ENCODE results near the gene OR2T2.
"Not testable (repeated sequence)": the region's sequence is repeated elsewhere in the genome, so short reads cannot be mapped to it uniquely, and the experiment has no call there.

OR2T2 gene

GRCh38 chr1:248449821-248450465 is 4.5 kb downstream of the OR2T2 start:
- in situ Hi-C loops (cut with MboI; ENCODE audit: low sequenced_read_pairs) = not testable (repeated sequence)

- in situ Hi-C loops (cut with MboI; ENCODE audit: low sequenced_read_pairs) = not testable (repeated sequence)
These were observed 5.2 kb downstream of the OR2T2 start for GRCh38 chr1:248450466-248451145.

DNA sequence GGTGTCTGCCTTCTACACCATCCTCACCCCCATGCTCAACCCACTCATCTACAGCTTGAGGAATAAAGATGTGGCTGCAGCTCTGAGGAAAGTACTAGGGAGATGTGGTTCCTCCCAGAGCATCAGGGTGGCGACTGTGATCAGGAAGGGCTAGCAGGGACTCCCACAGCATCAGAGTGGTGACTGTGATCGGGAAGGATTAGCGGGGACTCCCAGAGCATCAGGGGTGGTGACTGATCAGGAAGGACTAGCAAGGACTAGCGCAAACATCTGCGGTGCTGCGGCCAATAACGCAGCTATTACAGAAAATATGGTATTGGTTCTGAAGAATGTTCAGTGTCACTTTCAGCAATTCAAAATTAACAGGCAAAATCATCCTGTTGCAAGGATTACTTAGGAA is 8.2 kb downstream of the OR2T2 start:
- in situ Hi-C loops (cut with MboI; ENCODE audit: low sequenced_read_pairs) = not testable (repeated sequence)

DNA sequence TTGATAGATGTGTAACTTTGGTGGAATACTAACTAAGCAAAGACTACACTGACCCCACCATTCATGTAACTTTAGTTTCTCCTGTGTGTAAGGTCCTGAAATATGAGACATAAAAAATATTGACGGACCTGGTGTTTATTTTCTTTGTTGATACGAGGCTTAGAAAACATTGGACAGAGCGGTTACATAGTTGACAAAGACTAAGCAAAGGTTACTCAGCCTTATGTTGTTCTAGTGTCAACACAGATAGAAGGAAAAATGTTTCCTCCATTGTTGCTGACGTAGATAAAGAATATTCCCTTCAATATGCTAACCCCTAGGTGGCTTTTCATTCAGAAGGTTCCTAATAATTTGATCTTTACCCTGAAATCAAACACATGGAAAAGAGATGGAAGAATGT is 9.6 kb downstream of the OR2T2 start:
- in situ Hi-C loops (cut with MboI; ENCODE audit: low sequenced_read_pairs) = not testable (repeated sequence)

DNA sequence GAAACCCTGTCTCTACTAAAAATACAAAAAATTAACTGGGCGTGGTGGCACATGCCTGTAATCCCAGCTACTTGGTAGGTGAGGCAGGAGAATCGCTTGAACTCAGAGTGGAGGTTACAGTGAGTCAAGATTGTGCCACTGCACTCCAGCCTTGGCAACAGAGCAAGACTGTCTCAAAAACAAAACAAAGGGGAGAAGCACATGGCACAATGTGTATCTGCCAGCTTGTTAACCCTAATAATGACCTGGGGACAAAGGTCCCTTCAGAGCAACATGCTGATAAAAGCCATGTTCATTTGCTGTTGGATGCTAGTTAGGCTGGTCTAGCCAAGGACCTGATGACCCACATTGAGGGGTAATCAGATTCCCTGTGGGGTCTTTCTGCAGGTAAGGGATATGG is 11.2 kb downstream of the OR2T2 start:
- in situ Hi-C loops (cut with MboI; ENCODE audit: low sequenced_read_pairs) = not testable (repeated sequence)

DNA sequence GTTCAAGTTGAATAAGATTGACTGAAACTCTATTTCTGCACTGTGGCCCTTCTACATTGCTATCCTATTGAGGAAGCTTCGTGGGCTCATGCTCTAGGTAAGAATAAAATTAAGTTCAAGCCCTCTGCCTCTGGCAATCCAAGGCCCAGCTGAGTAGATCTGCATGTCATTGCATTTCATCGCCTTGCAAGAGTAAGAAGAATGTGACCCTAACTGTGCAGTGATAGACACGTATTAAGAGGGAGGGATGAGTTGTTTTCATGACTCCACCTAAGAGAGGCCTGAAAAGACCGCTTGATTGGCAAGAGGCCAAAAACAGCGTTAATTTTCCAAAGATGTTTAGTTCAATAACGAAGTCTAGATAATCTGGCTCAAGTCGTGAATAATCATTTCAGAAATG is 13.7 kb downstream of the OR2T2 start:
- in situ Hi-C loops (cut with MboI; ENCODE audit: low sequenced_read_pairs) = not testable (repeated sequence)

DNA sequence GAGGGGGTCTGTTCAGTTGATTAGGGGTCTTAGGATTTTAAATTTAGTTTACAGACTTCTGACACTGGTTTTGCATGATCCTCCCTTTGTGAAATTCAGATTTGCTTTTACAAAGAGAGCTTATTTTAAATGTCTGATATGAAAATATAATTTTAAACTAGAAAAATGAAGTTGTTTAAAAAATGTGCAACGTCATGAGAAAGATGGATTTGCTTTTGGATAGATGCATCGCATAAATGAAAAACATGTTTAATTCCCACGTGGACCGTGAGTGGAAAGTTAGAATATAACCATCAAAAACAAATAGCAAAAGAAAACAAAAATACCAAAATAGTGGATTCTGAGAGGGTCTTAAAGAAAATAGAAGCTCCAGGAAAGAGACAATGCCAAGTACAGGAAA is 25.7 kb downstream of the OR2T2 start:
- in situ Hi-C loops (cut with MboI; ENCODE audit: low sequenced_read_pairs) = no loop called here

DNA sequence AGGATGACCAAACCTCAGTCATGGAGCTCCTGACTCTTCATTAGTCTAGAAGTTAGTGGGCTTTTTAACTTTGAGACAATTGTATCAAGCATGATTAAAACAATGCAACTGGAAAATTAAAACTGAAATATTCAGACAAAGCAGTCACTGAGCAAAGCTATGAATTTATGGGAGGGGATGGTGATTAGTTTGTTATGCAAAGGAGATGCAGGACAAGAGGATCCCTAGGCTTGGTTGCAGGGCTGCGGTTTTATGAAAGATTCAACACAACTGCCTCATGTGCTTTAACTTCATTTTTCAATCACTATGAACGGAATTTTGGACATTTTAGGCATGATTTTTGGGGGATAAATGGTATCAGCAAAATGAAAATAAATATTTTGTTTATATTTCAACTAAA is 26.7 kb downstream of the OR2T2 start:
- in situ Hi-C loops (cut with MboI; ENCODE audit: low sequenced_read_pairs) = not testable (repeated sequence)

DNA sequence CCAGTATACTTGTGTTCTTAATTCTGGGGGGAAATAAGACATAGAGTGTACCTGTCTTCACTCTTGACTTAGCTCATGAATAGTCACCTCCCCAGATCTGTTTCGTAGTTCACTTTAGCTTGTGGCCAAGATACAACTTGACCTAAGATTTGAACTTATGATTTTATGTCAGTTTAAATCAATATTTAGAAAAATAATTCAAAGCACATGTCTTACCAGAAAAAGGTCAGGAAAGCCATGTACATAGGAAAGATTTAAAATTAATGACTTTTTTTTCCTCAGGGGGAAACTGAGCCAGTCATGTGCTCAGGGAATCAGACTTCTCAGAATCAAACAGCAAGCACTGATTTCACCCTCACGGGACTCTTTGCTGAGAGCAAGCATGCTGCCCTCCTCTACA is 27.6 kb downstream of the OR2T2 start, which contains the start of gene OR2T3:
TSS of gene OR2T3 (plus strand) at position 301 of the 400 bp plus-strand sequence. CDS start at position 301, 0 bp downstream.
- in situ Hi-C loops (cut with MboI; ENCODE audit: low sequenced_read_pairs) = not testable (repeated sequence)

DNA sequence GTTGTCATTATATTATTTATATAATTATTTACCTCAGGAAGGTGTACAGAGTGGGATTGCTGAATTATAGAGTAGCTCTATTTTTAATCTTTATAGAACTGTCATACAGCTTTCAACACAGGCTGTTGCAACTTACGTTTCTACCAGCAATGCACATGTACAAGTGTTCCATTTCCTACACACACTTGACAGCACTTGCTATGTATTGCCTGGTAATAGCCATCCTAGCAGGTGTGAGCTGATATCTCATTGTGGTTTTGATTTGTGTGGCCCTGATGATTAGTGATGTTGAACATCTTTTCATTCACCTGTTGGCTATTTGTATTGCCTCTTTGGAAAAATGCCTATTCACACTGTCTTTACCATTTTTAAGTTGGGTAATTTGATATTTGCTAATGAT is 30.2 kb downstream of the OR2T2 start:
- in situ Hi-C loops (cut with MboI; ENCODE audit: low sequenced_read_pairs) = not testable (repeated sequence)

GRCh38 chr1:248481686-248482579 is 36.5 kb downstream of the OR2T2 start:
- in situ Hi-C loops (cut with MboI; ENCODE audit: low sequenced_read_pairs) = not testable (repeated sequence)

DNA sequence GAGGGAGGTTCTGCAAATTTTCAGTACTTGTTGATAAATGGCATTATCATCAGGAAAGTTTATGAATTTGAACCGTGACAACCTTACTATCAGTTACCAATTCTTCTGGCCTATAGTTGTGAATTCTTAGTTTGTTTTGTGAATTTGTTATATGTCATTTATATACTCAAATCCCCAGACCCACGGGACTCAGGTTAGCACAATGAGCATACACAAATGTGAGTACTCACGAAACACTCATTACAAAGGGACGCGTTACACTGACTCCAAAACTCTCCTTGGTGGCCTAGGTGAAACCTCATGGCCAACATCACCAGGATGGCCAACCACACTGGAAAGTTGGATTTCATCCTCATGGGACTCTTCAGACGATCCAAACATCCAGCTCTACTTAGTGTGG is 42.9 kb downstream of the OR2T2 start, which contains the start of gene OR2T5:
TSS of gene OR2T5 (plus strand) at position 301 of the 400 bp plus-strand sequence. CDS start at position 301, 0 bp downstream.
- in situ Hi-C loops (cut with MboI; ENCODE audit: low sequenced_read_pairs) = not testable (repeated sequence)

DNA sequence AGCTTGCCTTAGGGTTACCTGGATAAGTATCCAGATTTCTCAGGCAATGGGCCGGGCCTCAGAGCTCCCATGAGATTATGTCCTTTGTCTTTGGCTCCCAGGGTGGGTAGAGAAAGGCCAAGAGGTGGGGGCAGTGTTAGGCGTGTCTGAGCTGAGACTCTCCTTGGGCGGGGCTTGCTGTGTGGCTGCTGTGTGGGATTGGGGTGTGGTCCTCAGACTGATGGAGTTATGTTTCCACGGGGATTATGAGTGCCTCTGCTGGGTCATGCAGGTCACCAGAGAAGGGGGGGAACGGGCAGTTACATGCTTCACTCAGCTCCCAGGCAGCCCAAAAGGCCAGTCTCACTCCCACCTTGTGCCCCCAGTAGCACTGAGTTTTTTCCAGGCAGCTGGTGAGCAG is 51.2 kb downstream of the OR2T2 start:
- in situ Hi-C loops (cut with MboI; ENCODE audit: low sequenced_read_pairs) = not testable (repeated sequence)

GRCh38 chr1:248500305-248501035 is 55.0 kb downstream of the OR2T2 start:
- in situ Hi-C loops (cut with MboI; ENCODE audit: low sequenced_read_pairs) = not testable (repeated sequence)
